IMR-90 (cell line): ENCODE measurements around the gene PCCA. TPM values are rescaled to one million over a fixed set of nuclear protein-coding genes. Genes with fewer than 3 reads are reported as not detected.
A peak's percentile ranks its signal among the peaks of the same experiment; 100 is the strongest.

Source experiments
- ATAC-seq: fragments of 200-7000 bp; cut with Tn5 transposase; 2 replicates; pipeline ENCODE4 v1.9.1; 2020; ENCODE audit warnings: low read depth, mild to moderate bottlenecking, moderate library complexity
- BruUV-seq: library from RNA; stranded (reverse); fragments of 400-500 nt; replicated peaks from 2 replicates; lab custom pipeline; 2021; lab: Mats Ljungman, UMichigan
- CTCF ChIA-PET: fragments of 300-600 bp; formaldehyde crosslinking; extraction: SDS; loops from one replicate; lab custom pipeline; 2021; ENCODE audit warnings: antibody characterized with exemption; lab: Yijun Ruan, JAX
- POLR2A ChIA-PET: fragments of 300-600 bp; sonication (Branson Sonifier 250); formaldehyde crosslinking; loops from one replicate; lab custom pipeline; 2022; ENCODE audit warnings: antibody characterized with exemption; ENCODE audit not compliant: unreplicated experiment; lab: Charles Lee
- DNase-seq: peaks from one replicate; pipeline ENCODE4 v3.0.0; 2013
- H2AFZ ChIP-seq: replicated peaks from 2 replicates; pipeline ENCODE3; 2013; ENCODE audit warnings: low read length, mild to moderate bottlenecking; ENCODE audit not compliant: poor library complexity
- H2AK5ac ChIP-seq: 2 replicates; pipeline ENCODE4 v1.6.1; 2013; ENCODE audit warnings: low read depth, low read length, inconsistent platforms
- H2AK9ac ChIP-seq: replicated peaks from 2 replicates; pipeline ENCODE3; 2013; ENCODE audit warnings: mild to moderate bottlenecking, low read depth, low read length, moderate library complexity; ENCODE audit not compliant: poor library complexity
- H2BK120ac ChIP-seq: 2 replicates; pipeline ENCODE4 v1.6.1; 2013; ENCODE audit warnings: low read depth, low read length, inconsistent platforms
- H2BK15ac ChIP-seq: 3 replicates; pipeline ENCODE4 v1.6.1; 2013; ENCODE audit warnings: low read depth, low read length, inconsistent platforms
- H2BK20ac ChIP-seq: 2 replicates; pipeline ENCODE4 v1.6.1; 2013; ENCODE audit warnings: low read depth, mild to moderate bottlenecking, inconsistent platforms, low read length, moderate library complexity
- H2BK5ac ChIP-seq: 2 replicates; pipeline ENCODE4 v1.6.1; 2013; ENCODE audit warnings: mild to moderate bottlenecking, low read depth, low read length, inconsistent platforms; ENCODE audit not compliant: poor library complexity, severe bottlenecking
- H3K14ac ChIP-seq: replicated peaks from 2 replicates; pipeline ENCODE4 v1.6.1; 2013; ENCODE audit warnings: low read depth, low read length, inconsistent platforms
- H3K18ac ChIP-seq: 2 replicates; pipeline ENCODE4 v1.6.1; 2013; ENCODE audit warnings: low read depth, low read length, control low read depth
- H3K23ac ChIP-seq: 2 replicates; pipeline ENCODE4 v1.6.1; 2013; ENCODE audit warnings: low read depth, low read length, inconsistent platforms
- H3K27ac ChIP-seq: 2 replicates; pipeline ENCODE4 v1.5.1; 2013; ENCODE audit warnings: mild to moderate bottlenecking, control low read depth, low read length; ENCODE audit not compliant: insufficient read depth
- H3K27me3 ChIP-seq: 2 replicates; pipeline ENCODE4 v1.6.1; 2013; ENCODE audit warnings: low read length; ENCODE audit not compliant: control insufficient read depth, insufficient read depth
- H3K36me3 ChIP-seq: 2 replicates; pipeline ENCODE4 v1.6.1; 2013; ENCODE audit warnings: low read length, mixed read lengths; ENCODE audit not compliant: control insufficient read depth, insufficient read depth
- H3K4ac ChIP-seq: 2 replicates; pipeline ENCODE4 v1.6.1; 2013; ENCODE audit warnings: low read depth, low read length, inconsistent platforms
- H3K4me1 ChIP-seq: 2 replicates; pipeline ENCODE4 v1.6.1; 2013; ENCODE audit warnings: low read length, mixed read lengths; ENCODE audit not compliant: control insufficient read depth, insufficient read depth
- H3K4me2 ChIP-seq: 2 replicates; pipeline ENCODE4 v1.6.1; 2013; ENCODE audit warnings: low read depth, mild to moderate bottlenecking, control low read depth, low read length, moderate library complexity
- H3K4me3 ChIP-seq: 2 replicates; pipeline ENCODE4 v1.5.1; 2013; ENCODE audit warnings: low read depth, mild to moderate bottlenecking, control low read depth, low read length, moderate library complexity; ENCODE audit not compliant: insufficient read depth
- H3K56ac ChIP-seq: 2 replicates; pipeline ENCODE4 v1.6.1; 2013; ENCODE audit warnings: low read length, inconsistent platforms; ENCODE audit not compliant: insufficient read depth; ENCODE audit errors: extremely low read depth
- H3K79me1 ChIP-seq, 2 experiments: 2 replicates each; pipeline ENCODE4 v1.6.1; 2013; ENCODE audit warnings: low read length in 2 of 2, inconsistent platforms in 1 of 2, low read depth in 1 of 2
- H3K9ac ChIP-seq: 2 replicates; pipeline ENCODE4 v1.6.1; 2013; ENCODE audit warnings: low read depth, low read length, control low read depth
- H3K9me1 ChIP-seq: 2 replicates; pipeline ENCODE4 v1.6.1; 2013; ENCODE audit warnings: low read length, inconsistent platforms; ENCODE audit not compliant: insufficient read depth
- H3K9me3 ChIP-seq: 2 replicates; pipeline ENCODE4 v1.6.1; 2013; ENCODE audit warnings: low read length; ENCODE audit not compliant: control insufficient read depth, insufficient read depth
- H4K20me1 ChIP-seq: 2 replicates; pipeline ENCODE4 v1.6.1; 2013; ENCODE audit warnings: low read length, inconsistent platforms; ENCODE audit not compliant: insufficient read depth
- H4K5ac ChIP-seq: 2 replicates; pipeline ENCODE4 v1.6.1; 2013; ENCODE audit warnings: mild to moderate bottlenecking, low read depth, low read length, control low read depth
- H4K8ac ChIP-seq, 2 experiments: 2 replicates each; pipeline ENCODE4 v1.6.1; 2013; ENCODE audit warnings: low read depth in 2 of 2, low read length in 2 of 2, control low read depth in 1 of 2, inconsistent platforms in 1 of 2
- H4K91ac ChIP-seq: 2 replicates; pipeline ENCODE4 v1.6.1; 2013; ENCODE audit warnings: low read depth, low read length, inconsistent platforms; ENCODE audit not compliant: insufficient read depth
- MXI1 ChIP-seq: IDR thresholded peaks from 2 replicates; pipeline ENCODE4 v1.6.1; 2012; ENCODE audit warnings: low read depth, mild to moderate bottlenecking, low read length, moderate library complexity, borderline replicate concordance
- NFE2L2 ChIP-seq: fragments of 150-350 bp; IDR thresholded peaks from 2 replicates; pipeline ENCODE4 v1.6.1; 2016; ENCODE audit warnings: low read depth, mild to moderate bottlenecking, low read length
- RAD21 ChIP-seq: IDR thresholded peaks from 2 replicates; pipeline ENCODE4 v1.6.1; 2012; ENCODE audit warnings: low read length, improper control_type of control experiment
- WGBS, 2 experiments: methylation state at CpG; one replicate each; pipeline versions ENCODE4 v1.1.5 to v1.1.7; 2013; ENCODE audit warnings: missing lambda C conversion rate in 2 of 2; ENCODE audit not compliant: insufficient read length in 1 of 2; ENCODE audit errors: extremely low coverage in 2 of 2; 5-methylcytosine and 5-hydroxymethylcytosine counted together
- dilution Hi-C: fragments of 300-500 bp; cut with HindIII; formaldehyde crosslinking; loops from one replicate; pipeline ENCODE4 v1.14.3; 2018; ENCODE audit warnings: low sequenced_read_pairs; ENCODE audit not compliant: unreplicated experiment
- in situ Hi-C: fragments of 300-500 bp; cut with MboI; formaldehyde crosslinking; loops from 3 replicates; pipeline ENCODE4 v1.14.3; 2019; ENCODE audit warnings: low sequenced_read_pairs, inconsistent platforms, mixed read lengths
- intact Hi-C: fragments of 100-400 bp; cut with micrococcal nuclease; formaldehyde crosslinking; loops from 2 replicates; pipeline ENCODE4 v1.10.0; 2022
- polyA plus RNA-seq, 3 experiments: library from polyadenylated mRNA; depleted of rRNA; stranded (reverse); fragments of >200 nt; gene quantifications; 2 replicates each; pipeline ENCODE4 v1.2.3, GENCODE V29; 2012; ENCODE audit warnings: low replicate concordance in 1 of 3
- total RNA-seq: library from RNA; depleted of rRNA; stranded (reverse); fragments of >200 nt; gene quantifications from 2 replicates; pipeline ENCODE4 v1.2.3, GENCODE V29; 2012

PCCA gene
- total and polyA plus RNA-seq, 2 of the 4 experiments (the other 2 are of a cell fraction) = 7.6 to 24.0 TPM

DNA sequence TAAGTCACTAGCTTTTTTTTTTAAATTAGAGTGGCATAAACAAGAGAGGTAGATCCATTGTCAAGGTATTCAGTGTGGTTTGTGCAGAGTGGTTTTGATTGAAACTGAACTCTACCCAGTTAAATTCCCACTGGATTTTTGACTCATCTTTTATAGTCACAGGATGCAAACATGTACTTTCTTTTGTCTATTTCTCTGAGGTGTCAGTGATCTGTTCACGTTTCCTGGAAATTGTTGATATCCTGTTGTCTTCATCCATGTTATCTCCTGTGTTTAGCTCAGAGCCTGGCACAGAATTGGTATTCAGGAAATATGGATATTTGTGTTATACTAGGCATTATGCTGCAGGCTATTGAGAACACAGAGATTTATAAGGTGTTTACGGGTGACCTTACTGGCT, 119.7 kb downstream of the PCCA start:
- no peak overlapping the region for H4K8ac ChIP-seq
- POLR2A ChIA-PET = no interaction called here
- peaks cover 2% of the 10 kb centered on the region for H3K9me1 ChIP-seq
- H2AFZ ChIP-seq = no peak overlapping the region
- H4K5ac ChIP-seq = no peak overlapping the region
- peak overlapping the region; percentile 60; the same call in 1 of the 2 replicates for H4K91ac ChIP-seq
- DNase-seq (peak; percentile 2), ATAC-seq (no peak)
- H3K79me1 ChIP-seq = peaks cover 3 to 33% of the 10 kb centered on the region in 2 experiments; a peak in 3 of 4 replicates
- H3K4me3 ChIP-seq = no peak overlapping the region
- no peak overlapping the region for H2AK9ac ChIP-seq
- H2BK120ac ChIP-seq = peak overlapping the region; percentile 32; the same call in 1 of the 2 replicates
- H2BK15ac ChIP-seq = no peak overlapping the region; the same call in 2 of the 3 replicates
- no peaks in the 10 kb centered on the region for H3K36me3 ChIP-seq
- 0 out of 2 replicates have a peak overlapping the region, but pooled peaks have one; percentile 8 for H2BK20ac ChIP-seq
- peaks cover 14% of the 10 kb centered on the region; the same call in 1 of the 2 replicates for H3K4me1 ChIP-seq
- no peaks in the 10 kb centered on the region for H3K9me3 ChIP-seq
- dilution Hi-C loops (no loop called here), intact Hi-C loops (no loop called here), in situ Hi-C loops (no loop called here)
- WGBS, 2 experiments = no CpG with 5 or more reads among the region's 2 CpGs
- H3K27ac ChIP-seq = no peak overlapping the region
- H3K23ac ChIP-seq = no peak overlapping the region
- peak overlapping the region; percentile 37; the same call in 1 of the 2 replicates for H3K4ac ChIP-seq
- no peaks in the 10 kb centered on the region; the same call in 1 of the 2 replicates for H4K20me1 ChIP-seq
- H3K18ac ChIP-seq = peak overlapping the region; percentile 7; the same call in 1 of the 2 replicates
- no peak overlapping the region; the same call in 1 of the 2 replicates for H3K56ac ChIP-seq
- no peaks in the 10 kb centered on the region for H3K27me3 ChIP-seq
- BruUV-seq = no TSS peak
- peak overlapping the region; percentile 79 for H3K14ac ChIP-seq
- no peak overlapping the region for H3K4me2 ChIP-seq
- peak overlapping the region; percentile 66; the same call in 1 of the 2 replicates for H2AK5ac ChIP-seq
- H3K9ac ChIP-seq = no peak overlapping the region
- peak overlapping the region; percentile 20 for H2BK5ac ChIP-seq
- no peak for TF ChIP-seq MXI1
- TF ChIP-seq NFE2L2 = no peak
- TF ChIP-seq RAD21 = no peak
- CTCF ChIA-PET = no interaction called here
